ENCODE data around the gene SLC9A9. TPM values are rescaled to one million over a fixed set of nuclear protein-coding genes. Genes with fewer than 3 reads are reported as not detected.

Gene SLC9A9
- total RNA-seq, 1 experiment from 2014 or later: 1.4 TPM

DNA sequence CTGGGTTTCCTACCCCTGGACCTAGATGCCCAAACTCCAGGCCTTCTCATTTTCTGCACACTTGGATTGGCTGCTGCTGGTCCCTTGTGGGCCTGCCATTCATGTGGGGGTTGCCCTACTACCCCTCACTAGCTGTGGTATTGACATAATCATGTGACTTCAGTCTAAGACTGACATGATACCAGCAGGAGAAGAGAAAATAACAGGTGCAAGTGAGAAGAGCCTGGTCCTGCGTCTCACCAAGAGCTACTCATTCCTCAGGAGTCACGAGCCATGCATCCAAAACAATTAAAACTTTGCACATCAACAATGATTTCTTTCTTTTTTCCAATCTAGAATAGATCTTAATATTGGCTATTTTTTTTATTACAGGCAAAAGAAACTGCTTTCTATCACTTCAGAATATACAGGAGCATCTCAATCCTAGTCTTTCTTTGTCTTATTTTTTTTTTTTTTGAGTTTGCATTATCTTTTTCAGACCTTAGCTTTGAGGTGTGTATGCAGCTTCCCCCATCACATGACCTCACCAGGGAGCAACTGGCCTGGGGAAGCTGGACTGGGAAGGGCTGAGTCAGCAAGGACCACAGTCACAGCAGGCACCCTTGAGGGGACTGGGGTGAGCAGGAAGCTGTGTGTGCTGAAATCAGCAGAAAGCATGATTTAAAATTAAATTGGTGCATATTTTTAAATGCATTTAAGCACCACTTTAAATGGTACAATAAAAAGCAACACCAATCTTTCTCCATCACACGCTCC is 27.6 kb downstream of the SLC9A9 start:
- CTCF ChIA-PET: no interaction called here
- no TSS peak for BruUV-seq (replicated peaks)
- H3K4me3 ChIP-seq (ENCODE audit: low read depth, low read length, poor library complexity, severe bottlenecking): no peak overlapping the region
- H3K36me3 ChIP-seq (ENCODE audit: insufficient read depth, low read length, poor library complexity, severe bottlenecking): no peaks in the 10 kb centered on the region
- no peak overlapping the region for H3K27ac ChIP-seq (ENCODE audit: low read depth, low read length, poor library complexity, severe bottlenecking)
- intact Hi-C loops (cut with micrococcal nuclease; ENCODE audit: unreplicated experiment): no loop called here
- POLR2A ChIA-PET (ENCODE audit: low non-redundant PET): no interaction called here
- H3K4me1 ChIP-seq (ENCODE audit: insufficient read depth, low read length, poor library complexity, severe bottlenecking): no peaks in the 10 kb centered on the region
- TF ChIP-seq, protein P1, sequence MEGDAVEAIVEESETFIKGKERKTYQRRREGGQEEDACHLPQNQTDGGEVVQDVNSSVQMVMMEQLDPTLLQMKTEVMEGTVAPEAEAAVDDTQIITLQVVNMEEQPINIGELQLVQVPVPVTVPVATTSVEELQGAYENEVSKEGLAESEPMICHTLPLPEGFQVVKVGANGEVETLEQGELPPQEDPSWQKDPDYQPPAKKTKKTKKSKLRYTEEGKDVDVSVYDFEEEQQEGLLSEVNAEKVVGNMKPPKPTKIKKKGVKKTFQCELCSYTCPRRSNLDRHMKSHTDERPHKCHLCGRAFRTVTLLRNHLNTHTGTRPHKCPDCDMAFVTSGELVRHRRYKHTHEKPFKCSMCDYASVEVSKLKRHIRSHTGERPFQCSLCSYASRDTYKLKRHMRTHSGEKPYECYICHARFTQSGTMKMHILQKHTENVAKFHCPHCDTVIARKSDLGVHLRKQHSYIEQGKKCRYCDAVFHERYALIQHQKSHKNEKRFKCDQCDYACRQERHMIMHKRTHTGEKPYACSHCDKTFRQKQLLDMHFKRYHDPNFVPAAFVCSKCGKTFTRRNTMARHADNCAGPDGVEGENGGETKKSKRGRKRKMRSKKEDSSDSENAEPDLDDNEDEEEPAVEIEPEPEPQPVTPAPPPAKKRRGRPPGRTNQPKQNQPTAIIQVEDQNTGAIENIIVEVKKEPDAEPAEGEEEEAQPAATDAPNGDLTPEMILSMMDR (conservative IDR thresholded peaks at IDR 0.05; ENCODE audit: low read depth, low read length): no peak
- no peak for TF ChIP-seq EZH2 (IDR thresholded peaks at IDR 0.05; ENCODE audit: borderline replicate concordance, low read depth, low read length, poor library complexity, severe bottlenecking)
- peak; percentile 21 for DNase-seq (ENCODE audit: low spot score)
- H3K27me3 ChIP-seq (replicated peaks; ENCODE audit: insufficient read depth, low read depth, low read length, poor library complexity): no peaks in the 10 kb centered on the region
- no peaks in the 10 kb centered on the region for H3K9me3 ChIP-seq (ENCODE audit: low read depth, low read length, poor library complexity, severe bottlenecking)

DNA sequence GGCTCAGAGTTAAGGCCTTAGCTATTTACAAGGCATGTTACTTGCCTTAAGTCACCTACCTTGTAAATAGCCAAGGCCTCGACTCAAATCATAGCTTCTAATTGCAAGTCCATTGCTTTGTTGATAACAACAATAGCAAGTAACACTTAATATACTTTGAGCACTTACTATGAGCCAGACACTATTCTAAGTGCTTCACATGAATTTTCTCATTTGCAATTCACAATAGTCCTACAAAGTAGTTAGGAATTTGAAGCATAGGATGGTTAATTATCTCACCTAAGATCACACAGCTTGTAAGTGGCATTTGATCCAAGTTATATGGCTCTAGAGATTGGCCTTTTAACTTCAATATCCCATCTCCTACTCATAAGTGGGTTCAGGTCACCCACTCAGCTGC is 28.4 kb downstream of the SLC9A9 start:
- intact Hi-C loops (cut with micrococcal nuclease; ENCODE audit: unreplicated experiment): no loop called here
- Histone ChIP-seq H3K4me1 (ENCODE audit: insufficient read depth, low read length, poor library complexity, severe bottlenecking) (no peaks in the 10 kb centered on the region), H3K4me3 (ENCODE audit: low read depth, low read length, poor library complexity, severe bottlenecking) (no peak overlapping the region), H3K27me3 (replicated peaks; ENCODE audit: insufficient read depth, low read depth, low read length, poor library complexity) (no peaks in the 10 kb centered on the region), H3K9me3 (ENCODE audit: low read depth, low read length, poor library complexity, severe bottlenecking) (no peaks in the 10 kb centered on the region), H3K27ac (ENCODE audit: low read depth, low read length, poor library complexity, severe bottlenecking) (no peak overlapping the region), H3K36me3 (ENCODE audit: insufficient read depth, low read length, poor library complexity, severe bottlenecking) (no peaks in the 10 kb centered on the region)
- no TSS peak for BruUV-seq (replicated peaks)
- DNase-seq (ENCODE audit: low spot score): no peak
- TF ChIP-seq, protein P1 (conservative IDR thresholded peaks at IDR 0.05; ENCODE audit: low read depth, low read length): no peak
- TF ChIP-seq EZH2 (IDR thresholded peaks at IDR 0.05; ENCODE audit: borderline replicate concordance, low read depth, low read length, poor library complexity, severe bottlenecking): no peak
- ChIA-PET POLR2A (ENCODE audit: low non-redundant PET) (no interaction called here), CTCF (no interaction called here)

DNA sequence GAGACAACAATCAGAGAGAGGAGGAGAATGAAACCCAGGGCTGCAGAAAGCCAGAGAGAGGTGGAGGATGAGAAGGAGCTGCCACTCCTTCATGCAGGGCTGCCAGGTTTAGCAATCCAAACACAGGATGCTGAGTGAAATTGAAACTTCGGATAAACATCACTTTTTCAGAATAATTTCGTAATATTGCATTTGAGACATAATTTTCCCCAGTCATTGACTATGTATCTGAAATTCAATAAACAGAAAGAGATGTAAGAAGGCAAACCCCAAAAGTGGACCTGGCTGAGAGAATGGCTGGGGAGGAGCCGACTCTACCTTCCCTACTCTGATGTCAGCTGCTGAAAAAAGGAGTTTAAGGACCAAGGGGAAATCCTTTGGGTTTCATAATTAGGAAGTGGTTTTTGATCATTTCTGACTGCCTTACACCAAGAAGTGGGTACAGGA is 33.8 kb downstream of the SLC9A9 start:
- intact Hi-C loops (cut with micrococcal nuclease; ENCODE audit: unreplicated experiment): no loop called here
- Histone ChIP-seq H3K4me3 (ENCODE audit: low read depth, low read length, poor library complexity, severe bottlenecking) (no peak overlapping the region), H3K9me3 (ENCODE audit: low read depth, low read length, poor library complexity, severe bottlenecking) (no peaks in the 10 kb centered on the region), H3K27ac (ENCODE audit: low read depth, low read length, poor library complexity, severe bottlenecking) (no peak overlapping the region), H3K4me1 (ENCODE audit: insufficient read depth, low read length, poor library complexity, severe bottlenecking) (no peaks in the 10 kb centered on the region), H3K36me3 (ENCODE audit: insufficient read depth, low read length, poor library complexity, severe bottlenecking) (no peaks in the 10 kb centered on the region), H3K27me3 (replicated peaks; ENCODE audit: insufficient read depth, low read depth, low read length, poor library complexity) (no peaks in the 10 kb centered on the region)
- BruUV-seq (replicated peaks): no TSS peak
- TF ChIP-seq, protein P1 (conservative IDR thresholded peaks at IDR 0.05; ENCODE audit: low read depth, low read length): no peak
- TF ChIP-seq EZH2 (IDR thresholded peaks at IDR 0.05; ENCODE audit: borderline replicate concordance, low read depth, low read length, poor library complexity, severe bottlenecking): no peak
- no peak for DNase-seq (ENCODE audit: low spot score)
- ChIA-PET CTCF (no interaction called here), POLR2A (ENCODE audit: low non-redundant PET) (no interaction called here)
